Esophagus (tissue), 2 donors: ENCODE data around the gene LCE2A. TPM values are rescaled to one million over a fixed set of nuclear protein-coding genes. Genes with fewer than 3 reads are reported as not detected.
"Not testable (repeated sequence)": the region's sequence is repeated elsewhere in the genome, so short reads cannot be mapped to it uniquely, and the experiment has no call there.

Source experiments
- H3K27ac ChIP-seq, 2 donors: one replicate each; pipeline ENCODE4 v1.5.1; 2013; ENCODE audit warnings: low read depth in 2 of 2, mild to moderate bottlenecking in 2 of 2, inconsistent platforms in 1 of 2, low read length in 1 of 2, moderate library complexity in 1 of 2
- H3K27me3 ChIP-seq, 2 donors: one replicate each; pipeline ENCODE4 v1.6.1; 2013; ENCODE audit warnings: low read length in 2 of 2, control low read depth in 1 of 2, mild to moderate bottlenecking in 1 of 2; ENCODE audit not compliant: insufficient read depth in 2 of 2, control insufficient read depth in 1 of 2
- H3K36me3 ChIP-seq, 2 donors: one replicate each; pipeline ENCODE4 v1.6.1; 2013; ENCODE audit warnings: low read length in 1 of 2; ENCODE audit not compliant: control insufficient read depth in 2 of 2, insufficient read depth in 2 of 2
- H3K4me1 ChIP-seq, 2 donors: one replicate each; pipeline ENCODE4 v1.6.1; 2013; ENCODE audit warnings: low read length in 1 of 2; ENCODE audit not compliant: control insufficient read depth in 2 of 2, insufficient read depth in 2 of 2
- H3K4me3 ChIP-seq, 2 donors: one replicate each; pipeline ENCODE4 v1.5.1; 2013; ENCODE audit warnings: low read length in 2 of 2, mild to moderate bottlenecking in 2 of 2, low read depth in 1 of 2, moderate library complexity in 1 of 2
- H3K9me3 ChIP-seq, 2 donors: one replicate each; pipeline ENCODE4 v1.6.1; 2013; ENCODE audit warnings: mild to moderate bottlenecking in 2 of 2, low read depth in 1 of 2, low read length in 1 of 2, moderate library complexity in 1 of 2; ENCODE audit not compliant: control insufficient read depth in 2 of 2, insufficient read depth in 1 of 2
- WGBS, 2 donors: extraction: QIAGEN DNeasy Blood & Tissue Kit; methylation state at CpG; one replicate each; pipeline ENCODE4 v1.1.7; 2013; 5-methylcytosine and 5-hydroxymethylcytosine counted together
- polyA plus RNA-seq, 2 donors: library from polyadenylated mRNA; stranded (reverse); fragments of 200-250 nt; gene quantifications; one replicate each; pipeline ENCODE4 v1.2.3, GENCODE V29; 2013
- donor health status: healthy with polysubstance abuse.
- donor health status: Bipolar disorder and iron deficiency.

Gene LCE2A
- polyA plus RNA-seq, 2 donors, result not detected

- Histone ChIP-seq H3K4me1 (no peaks in the 10 kb centered on the region), H3K27me3 (no peaks in the 10 kb centered on the region), H3K4me3 (no peak overlapping the region), H3K9me3 (no peaks in the 10 kb centered on the region), H3K27ac (no peak overlapping the region), H3K36me3 (no peaks in the 10 kb centered on the region)
- 61 to 75% methylated on average over 6 of the region's 6 CpGs for WGBS, 2 donors
Measured at GRCh38 chr1:152679459-152679858, 18.7 kb upstream of the LCE2A start.

- Histone ChIP-seq H3K27me3 (no peaks in the 10 kb centered on the region), H3K4me3 (no peak overlapping the region), H3K4me1 (no peaks in the 10 kb centered on the region), H3K9me3 (no peaks in the 10 kb centered on the region), H3K27ac (no peak overlapping the region), H3K36me3 (no peaks in the 10 kb centered on the region)
- WGBS, 2 donors, result 57 to 59% methylated on average over 2 of the region's 2 CpGs
Measured at GRCh38 chr1:152681616-152682015, 16.5 kb upstream of the LCE2A start.

- Histone ChIP-seq H3K27ac (no peak overlapping the region), H3K27me3 (no peaks in the 10 kb centered on the region), H3K9me3 (no peaks in the 10 kb centered on the region), H3K4me1 (no peaks in the 10 kb centered on the region), H3K4me3 (no peak overlapping the region), H3K36me3 (no peaks in the 10 kb centered on the region)
Measured at GRCh38 chr1:152683846-152684245, 14.3 kb upstream of the LCE2A start.

DNA sequence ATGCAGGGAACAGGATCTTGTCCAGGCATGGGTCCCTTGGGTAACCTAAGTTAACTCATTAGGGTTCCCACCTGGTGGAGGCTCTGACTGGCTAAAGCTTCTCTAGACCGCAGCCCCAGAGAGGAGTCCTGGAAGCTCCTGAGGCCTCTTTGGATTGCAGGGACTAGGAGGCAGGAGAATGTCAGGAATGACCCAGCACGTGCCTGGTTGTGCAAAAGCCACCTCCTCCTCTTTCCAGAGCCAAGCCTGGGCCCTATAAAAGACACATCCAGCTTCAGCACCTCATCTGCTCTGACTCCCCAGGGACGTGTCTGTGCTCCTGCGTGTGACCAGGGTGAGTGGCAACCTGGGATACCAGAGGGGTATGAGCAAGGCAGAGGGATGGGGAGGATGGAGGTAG is 12.3 kb upstream of the LCE2A start, which contains the start of gene LCE2B:
TSS of gene LCE2B (plus strand) at position 301 of the 400 bp plus-strand sequence. CDS start 721 bp downstream, outside the sequence.
- not testable (repeated sequence) for H3K4me1 ChIP-seq, H3K36me3 ChIP-seq, H3K4me3 ChIP-seq, H3K27me3 ChIP-seq, H3K27ac ChIP-seq, H3K9me3 ChIP-seq
- WGBS, 2 donors, result 56 to 73% methylated on average over 2 to 4 of the region's 4 CpGs

DNA sequence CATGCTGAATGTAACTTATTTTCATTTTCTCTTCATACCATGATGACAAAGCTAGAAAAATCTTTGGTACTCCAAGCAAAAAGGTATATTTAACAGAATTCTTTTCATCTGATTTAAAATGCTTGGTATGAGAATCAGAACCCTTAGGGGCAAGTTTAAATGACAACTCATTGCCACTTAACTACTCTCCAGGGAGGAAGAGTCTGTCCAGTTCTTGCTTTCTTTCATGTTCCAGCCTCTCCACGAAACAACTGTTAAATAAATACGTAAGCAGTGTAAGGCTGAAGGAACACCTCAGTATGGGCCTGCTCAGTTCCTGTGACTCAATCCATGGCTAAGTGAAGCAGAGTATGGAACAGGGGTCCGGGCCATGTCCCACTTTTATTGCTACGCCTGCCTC is 1.6 kb downstream of the LCE2A start:
- H3K4me1 ChIP-seq, result no peaks in the 10 kb centered on the region
- H3K9me3 ChIP-seq, result no peaks in the 10 kb centered on the region
- H3K27ac ChIP-seq, result no peak overlapping the region
- no peaks in the 10 kb centered on the region for H3K36me3 ChIP-seq
- WGBS, 2 donors, result 86 to 87% methylated on average over 4 of the region's 4 CpGs
- no peaks in the 10 kb centered on the region for H3K27me3 ChIP-seq
- H3K4me3 ChIP-seq, result no peak overlapping the region

DNA sequence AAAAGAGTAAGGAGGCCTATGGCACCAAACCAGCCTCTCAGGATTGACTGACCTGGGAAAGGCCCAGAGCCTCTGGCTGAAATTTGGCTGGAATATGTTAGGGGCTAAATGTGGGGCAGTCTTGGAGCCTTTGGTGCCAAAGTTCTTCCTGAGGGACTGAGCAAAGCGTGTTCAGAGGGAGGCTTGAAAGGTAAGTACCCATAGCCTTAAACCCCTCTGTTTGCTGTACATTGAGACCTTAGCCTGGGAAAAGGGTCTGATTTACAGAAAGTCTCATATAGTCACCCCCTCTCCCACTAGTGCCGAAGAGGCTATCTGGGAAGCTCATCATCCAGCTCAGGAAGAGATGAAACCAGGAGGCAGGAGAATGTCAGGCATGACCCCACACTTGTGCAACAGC is 9.7 kb downstream of the LCE2A start, which contains the start of gene LCE4A:
TSS of gene LCE4A (plus strand) at position 301 of the 400 bp plus-strand sequence. CDS start 916 bp downstream, outside the sequence.
- Histone ChIP-seq H3K4me1 (no peaks in the 10 kb centered on the region), H3K9me3 (no peaks in the 10 kb centered on the region), H3K27ac (no peak within 1 kb of the TSS), H3K27me3 (no peaks in the 10 kb centered on the region), H3K36me3 (no peaks in the 10 kb centered on the region), H3K4me3 (no peak within 1 kb of the TSS)
- WGBS, 2 donors, result 76% methylated on average over 2 of the region's 2 CpGs

- Histone ChIP-seq H3K36me3 (no peaks in the 10 kb centered on the region), H3K9me3 (peaks cover 0 to 2% of the 10 kb centered on the region in 2 donors), H3K27me3 (no peaks in the 10 kb centered on the region), H3K4me3 (no peak overlapping the region), H3K27ac (no peak overlapping the region), H3K4me1 (peaks cover 0 to 2% of the 10 kb centered on the region in 2 donors)
Measured at GRCh38 chr1:152718238-152718637, 20.1 kb downstream of the LCE2A start.

- no peaks in the 10 kb centered on the region for H3K4me1 ChIP-seq
- no peaks in the 10 kb centered on the region for H3K27me3 ChIP-seq
- H3K9me3 ChIP-seq, result no peaks in the 10 kb centered on the region
- no peaks in the 10 kb centered on the region for H3K36me3 ChIP-seq
- no peak overlapping the region for H3K27ac ChIP-seq
- H3K4me3 ChIP-seq, result no peak overlapping the region
Measured at GRCh38 chr1:152725261-152725660, 27.1 kb downstream of the LCE2A start.

DNA sequence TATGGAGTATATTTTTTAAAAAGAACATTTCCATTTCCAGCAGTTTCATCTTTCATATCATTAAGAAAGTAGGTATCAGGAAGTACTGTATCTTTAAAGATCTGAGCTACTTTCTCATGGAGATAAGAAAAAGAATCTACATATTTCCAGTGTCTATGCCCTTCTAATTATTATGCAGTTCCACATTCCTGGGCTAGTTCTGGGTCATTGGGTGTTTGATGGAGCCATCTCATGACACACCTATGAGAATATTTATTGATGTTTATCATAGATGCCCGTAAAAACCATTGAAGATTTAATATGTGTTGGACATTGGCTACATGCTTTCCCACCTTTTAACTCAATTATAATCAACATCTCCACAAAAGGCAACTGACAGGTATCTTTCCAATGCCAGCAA is 30.8 kb downstream of the LCE2A start:
- no peaks in the 10 kb centered on the region for H3K9me3 ChIP-seq
- no peak overlapping the region for H3K4me3 ChIP-seq
- WGBS, 2 donors, result 72 to 78% methylated on average over 1 of the region's 1 CpG
- H3K4me1 ChIP-seq, result no peaks in the 10 kb centered on the region
- no peak overlapping the region for H3K27ac ChIP-seq
- no peaks in the 10 kb centered on the region for H3K36me3 ChIP-seq
- no peaks in the 10 kb centered on the region for H3K27me3 ChIP-seq

- Histone ChIP-seq H3K4me3 (no peak overlapping the region), H3K4me1 (no peaks in the 10 kb centered on the region), H3K36me3 (no peaks in the 10 kb centered on the region), H3K9me3 (no peaks in the 10 kb centered on the region), H3K27me3 (no peaks in the 10 kb centered on the region), H3K27ac (no peak overlapping the region)
- WGBS, 2 donors, result 29 to 55% methylated on average over 1 of the region's 1 CpG
Measured at GRCh38 chr1:152735648-152736047, 37.5 kb downstream of the LCE2A start.
